Astrocyte of the cerebellum (primary cell): ENCODE measurements around the gene PAX5.

Source experiments
- DNase-seq: peaks from one replicate; pipeline ENCODE4 v3.0.0-alpha.2; 2011; ENCODE audit warnings: low read depth
- H3K4me3 ChIP-seq: 2 replicates; pipeline ENCODE4 v1.5.1; 2011; ENCODE audit warnings: mild to moderate bottlenecking, low read depth, low read length, moderate library complexity
- CTCF ChIP-seq: IDR thresholded peaks from 2 replicates; pipeline ENCODE4 v1.5.1; 2012; ENCODE audit warnings: low read length, low read depth, moderate library complexity, mild to moderate bottlenecking; ENCODE audit errors: missing control alignments
- in situ Hi-C: cut with HindIII; loops from 2 replicates; pipeline ENCODE4 v1.10.0; 2017; ENCODE audit warnings: low sequenced_read_pairs

The PAX5 gene

DNA sequence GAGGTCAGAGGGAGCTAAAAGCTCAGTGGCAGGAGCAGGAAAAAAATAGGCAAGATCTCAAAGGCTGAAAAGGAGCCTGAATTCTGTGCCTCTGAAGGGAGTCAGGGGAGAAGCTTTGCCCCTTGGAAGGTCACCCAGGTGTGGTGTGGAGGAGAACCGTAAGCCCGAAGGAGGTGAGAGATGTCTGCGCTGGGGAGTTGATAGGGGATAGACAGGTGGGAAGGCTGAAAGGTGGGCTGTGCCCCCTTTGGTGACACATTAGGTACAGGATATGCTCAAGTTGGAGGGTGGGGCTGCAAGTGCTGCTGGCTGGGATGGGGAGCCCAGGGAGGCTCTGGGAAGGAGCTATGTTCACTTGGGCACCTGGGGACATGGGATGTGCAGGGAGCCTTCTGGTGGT lies 217.7 kb downstream of the PAX5 start:
- TF ChIP-seq CTCF = no peak
- in situ Hi-C loops = no loop called here
- no peak overlapping the region for H3K4me3 ChIP-seq
- DNase-seq = no peak

DNA sequence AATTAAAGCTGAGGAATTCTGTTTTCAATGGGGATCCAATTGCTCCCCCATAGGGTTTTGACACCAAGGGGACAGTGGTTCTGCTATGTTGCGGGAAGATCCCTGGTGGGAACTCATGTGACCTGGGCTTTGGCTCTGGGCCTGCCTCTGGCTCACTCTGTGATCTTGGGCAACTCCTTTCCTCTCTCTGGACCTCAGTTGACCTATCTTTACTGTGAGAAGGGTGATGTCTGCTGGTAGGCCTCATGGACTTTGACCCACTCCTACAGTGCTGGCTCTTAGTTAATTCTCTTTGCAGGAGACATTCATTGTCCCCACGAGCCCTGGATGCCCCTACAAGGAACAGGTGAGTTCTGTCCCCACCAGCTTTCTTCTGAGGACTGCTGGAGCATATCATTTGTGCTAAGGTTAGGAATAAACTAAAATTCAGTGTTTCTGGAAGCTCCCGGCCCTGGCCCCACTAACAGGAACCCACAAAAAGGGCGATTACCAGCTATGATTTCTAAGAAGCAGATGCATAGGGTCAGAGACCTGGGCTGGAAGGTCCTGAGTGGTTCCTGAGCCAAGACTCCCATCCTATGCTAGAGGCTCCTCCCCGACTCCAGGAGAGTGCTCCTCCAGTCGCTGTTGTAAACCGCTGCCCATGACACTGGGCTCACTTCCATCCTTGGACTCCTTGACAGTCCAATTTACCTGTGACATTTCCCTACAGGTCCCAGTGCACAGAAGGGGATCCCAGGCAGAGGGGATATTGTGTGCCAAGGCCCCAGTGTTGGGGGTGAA lies 218.3 kb downstream of the PAX5 start:
- DNase-seq = no peak
- no peak for TF ChIP-seq CTCF

GRCh38 chr9:36815023-36815422 lies 219.0 kb downstream of the PAX5 start:
- TF ChIP-seq CTCF = no peak
- in situ Hi-C loops = no loop called here
- DNase-seq = no peak
- H3K4me3 ChIP-seq = no peak overlapping the region

More for the DNA sequence above, 218.3 kb downstream of the PAX5 start:
- in situ Hi-C loops = no loop called here
- H3K4me3 ChIP-seq = no peak overlapping the region

DNA sequence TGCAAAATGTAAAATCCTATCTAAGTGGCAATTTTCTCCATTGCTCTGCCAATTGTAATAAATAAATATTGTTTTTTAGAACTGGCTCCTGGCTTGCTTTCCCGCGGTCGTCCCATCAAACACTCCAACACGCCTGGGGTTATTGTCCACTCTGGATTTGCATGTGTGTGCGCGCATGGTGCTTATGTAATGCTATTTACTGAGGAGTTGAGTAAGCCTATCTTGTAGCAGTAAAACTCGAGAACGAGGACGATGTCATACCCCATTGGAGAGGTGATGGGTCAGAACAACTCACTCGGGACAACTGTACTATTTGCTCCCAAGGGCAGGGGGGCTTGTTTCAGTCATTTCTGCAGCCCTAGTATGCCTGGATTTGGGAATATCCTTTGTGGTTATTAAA lies 220.9 kb downstream of the PAX5 start:
- in situ Hi-C loops = no loop called here
- no peak overlapping the region for H3K4me3 ChIP-seq
- TF ChIP-seq CTCF = no peak
- DNase-seq = no peak

DNA sequence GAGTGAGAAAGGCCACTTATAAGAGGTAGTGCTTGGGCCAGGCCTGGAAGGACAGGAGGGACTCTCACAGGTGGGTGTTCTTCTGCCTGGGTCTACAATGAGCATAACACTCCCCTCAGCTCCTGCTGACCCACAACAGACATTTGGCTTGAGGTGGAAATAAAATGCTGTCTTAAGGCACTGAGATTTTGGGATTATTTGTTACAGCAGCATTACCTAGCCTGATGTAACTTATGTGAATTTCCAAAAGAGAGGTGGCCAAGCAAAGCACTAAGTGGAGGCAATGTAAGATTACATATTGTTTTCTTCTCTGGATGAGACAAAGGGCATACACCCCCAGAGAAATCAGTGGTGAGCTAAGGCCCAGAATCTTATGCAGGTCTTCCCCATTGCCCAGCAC lies 221.5 kb downstream of the PAX5 start:
- no peak for DNase-seq
- in situ Hi-C loops = no loop called here
- TF ChIP-seq CTCF = no peak
- no peak overlapping the region for H3K4me3 ChIP-seq

DNA sequence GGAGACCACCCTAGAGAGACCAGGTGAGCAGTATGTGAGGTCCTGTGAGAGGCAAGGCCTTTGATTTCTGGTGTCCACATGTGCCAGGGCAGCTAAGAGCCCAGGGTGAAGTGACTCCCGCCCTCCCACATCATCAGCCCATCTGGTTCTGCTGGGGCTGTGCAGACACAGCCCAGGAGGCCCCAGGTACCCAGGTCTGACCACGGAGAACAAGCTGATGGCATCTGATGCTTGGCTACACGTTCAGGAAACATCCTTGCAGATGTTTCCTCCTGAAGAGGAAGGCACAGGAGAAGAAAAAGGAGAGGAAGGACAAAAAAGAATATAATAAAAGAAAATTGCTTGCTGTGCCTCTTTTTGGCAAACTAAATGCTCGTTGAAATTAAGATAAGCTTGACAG lies 225.8 kb downstream of the PAX5 start:
- TF ChIP-seq CTCF = no peak
- no peak for DNase-seq
- in situ Hi-C loops = loop anchor here (5.0 kb wide), 1 partner anchor 46 kb away; no protein-coding TSS in a partner anchor
- H3K4me3 ChIP-seq = no peak overlapping the region

- no peak for TF ChIP-seq CTCF
- in situ Hi-C loops = no loop called here
- no peak overlapping the region for H3K4me3 ChIP-seq
- no peak for DNase-seq
Observed at GRCh38 chr9:36803961-36804360, 230.1 kb downstream of the PAX5 start.
